Measurements from ENCODE around the gene CCNO.
A peak's percentile ranks its signal among the peaks of the same experiment; 100 is the strongest.

The CCNO gene

GRCh38 chr5:55232985-55233928, at the start of gene CCNO:
TSS of gene CCNO (minus strand) at chr5:55233608. CDS start at chr5:55233523, 85 bp downstream.
- no peak for DNase-seq (ENCODE audit: low spot score)

- no peak for DNase-seq (ENCODE audit: low spot score)
These were observed 45.4 kb upstream of the CCNO start for GRCh38 chr5:55278778-55279177.

- no peak for DNase-seq (ENCODE audit: low spot score)
These were observed 43.4 kb upstream of the CCNO start for GRCh38 chr5:55276771-55277170.

GRCh38 chr5:55258339-55258738, 24.9 kb upstream of the CCNO start:
- no peak for DNase-seq (ENCODE audit: low spot score)

GRCh38 chr5:55254802-55255201, 21.4 kb upstream of the CCNO start:
- DNase-seq (ENCODE audit: low spot score) = no peak

- DNase-seq (ENCODE audit: low spot score) = no peak
These were observed 16.7 kb upstream of the CCNO start for GRCh38 chr5:55250064-55250463.

GRCh38 chr5:55241746-55242145, 8.3 kb upstream of the CCNO start:
- no peak for DNase-seq (ENCODE audit: low spot score)

- no peak for DNase-seq (ENCODE audit: low spot score)
These were observed 3.4 kb upstream of the CCNO start for GRCh38 chr5:55236800-55237199.

GRCh38 chr5:55234121-55234700, 803 bp upstream of the CCNO start:
- no peak for DNase-seq (ENCODE audit: low spot score)

- no peak for DNase-seq (ENCODE audit: low spot score)
These were observed 980 bp downstream of the CCNO start for GRCh38 chr5:55232271-55232984.

- DNase-seq (ENCODE audit: low spot score) = no peak
These were observed 1.5 kb downstream of the CCNO start for GRCh38 chr5:55231919-55232270.

GRCh38 chr5:55231029-55231918, 2.1 kb downstream of the CCNO start:
- DNase-seq (ENCODE audit: low spot score) = no peak

GRCh38 chr5:55230086-55230629, 3.2 kb downstream of the CCNO start:
- no peak for DNase-seq (ENCODE audit: low spot score)

- DNase-seq (ENCODE audit: low spot score) = no peak
These were observed 5.6 kb downstream of the CCNO start for GRCh38 chr5:55227664-55228430.

- no peak for DNase-seq (ENCODE audit: low spot score)
These were observed 6.3 kb downstream of the CCNO start, which contains the start of gene MCIDAS for GRCh38 chr5:55226934-55227663. TSS of gene MCIDAS (minus strand) at chr5:55227315. CDS start at chr5:55227138, 177 bp downstream.

- DNase-seq (ENCODE audit: low spot score) = peak; percentile 12
These were observed 7.1 kb downstream of the CCNO start for GRCh38 chr5:55226027-55226933.

GRCh38 chr5:55225346-55225745, 8.1 kb downstream of the CCNO start:
- no peak for DNase-seq (ENCODE audit: low spot score)

GRCh38 chr5:55223812-55224240, 9.6 kb downstream of the CCNO start:
- DNase-seq (ENCODE audit: low spot score) = no peak

Measured in hematopoietic multipotent progenitor cell treated with erythropoietin and hydrocortisone succinate and interleukin-3 and kit ligand, for 17 days (in vitro differentiated cells).